Lung (tissue), 12 donors: ENCODE data around the gene CLEC14A. TPM values are rescaled to one million over a fixed set of nuclear protein-coding genes. Genes with fewer than 3 reads are reported as not detected.

Experiments
- ATAC-seq: fragments of 200-7000 bp; cut with Tn5 transposase; one replicate; pipeline ENCODE4 v1.9.1; 2020; ENCODE audit warnings: moderate number of reproducible peaks; ENCODE audit not compliant: insufficient read depth, low FRiP score
- DNase-seq, 3 donors: peaks; one replicate each; pipeline ENCODE4 v3.0.0-alpha.2; 2013 to 2017
- H3K27ac ChIP-seq, 2 donors: one replicate each; pipeline ENCODE4 v1.5.1; 2013; ENCODE audit warnings: mild to moderate bottlenecking in 2 of 2, moderate library complexity in 2 of 2, control low read depth in 1 of 2, inconsistent platforms in 1 of 2, low read depth in 1 of 2, low read length in 1 of 2
- H3K27me3 ChIP-seq, 3 donors: one replicate each; pipeline ENCODE4 v1.5.1; 2013; ENCODE audit warnings: low read length in 2 of 3; ENCODE audit not compliant: control insufficient read depth in 3 of 3, insufficient read depth in 3 of 3
- H3K36me3 ChIP-seq, 4 donors: one replicate each; pipeline ENCODE4 v1.5.1; 2013; ENCODE audit warnings: low read length in 4 of 4, mild to moderate bottlenecking in 1 of 4, moderate library complexity in 1 of 4; ENCODE audit not compliant: control insufficient read depth in 4 of 4, insufficient read depth in 4 of 4
- H3K4me1 ChIP-seq, 5 donors: one replicate each; pipeline ENCODE4 v1.5.1; 2013; ENCODE audit warnings: low read length in 5 of 5, mild to moderate bottlenecking in 2 of 5, moderate library complexity in 1 of 5; ENCODE audit not compliant: control insufficient read depth in 5 of 5, insufficient read depth in 5 of 5
- H3K4me3 ChIP-seq: one replicate; pipeline ENCODE4 v1.5.1; 2013; ENCODE audit warnings: mild to moderate bottlenecking, control low read depth, moderate library complexity
- H3K9ac ChIP-seq, 2 donors: one replicate each; pipeline ENCODE4 v1.5.1; 2013; ENCODE audit warnings: low read length in 2 of 2, control low read depth in 1 of 2; ENCODE audit not compliant: insufficient read depth in 1 of 2
- H3K9me3 ChIP-seq, 4 donors: one replicate each; pipeline ENCODE4 v1.5.1; 2013; ENCODE audit warnings: low read length in 3 of 4, mild to moderate bottlenecking in 1 of 4, moderate library complexity in 1 of 4; ENCODE audit not compliant: control insufficient read depth in 4 of 4, insufficient read depth in 3 of 4
- CTCF ChIP-seq: IDR thresholded peaks from 2 replicates; pipeline ENCODE4 v1.5.1; 2012; ENCODE audit warnings: mild to moderate bottlenecking; ENCODE audit errors: control extremely low read depth, extremely low read depth
- WGBS, 2 donors: extraction: QIAGEN DNeasy Blood & Tissue Kit; methylation state at CpG; one replicate each; pipeline ENCODE4 v1.1.7; 2013; 5-methylcytosine and 5-hydroxymethylcytosine counted together
- polyA plus RNA-seq, 2 donors: library from polyadenylated mRNA; stranded (reverse); fragments of 200-250 nt; gene quantifications; one replicate each; pipeline ENCODE4 v1.2.1, GENCODE V29; 2013
- total RNA-seq, 2 donors: library from RNA; depleted of rRNA in 1 of 2; stranded (reverse); fragments of >200 nt in 1 of 2; gene quantifications; one replicate each; pipeline ENCODE4 v1.2.1, GENCODE V29; 2014 to 2021
- donor health status: control.
- donor health status: control.
- donor health status: Bipolar disorder and iron deficiency.
- donor health status: healthy.
- donor health status: DM: yes; HTN: yes; CAD: no.

The CLEC14A gene
- total and polyA plus RNA-seq, 4 donors = 28.4 to 97.7 (median 83.3) TPM

DNA sequence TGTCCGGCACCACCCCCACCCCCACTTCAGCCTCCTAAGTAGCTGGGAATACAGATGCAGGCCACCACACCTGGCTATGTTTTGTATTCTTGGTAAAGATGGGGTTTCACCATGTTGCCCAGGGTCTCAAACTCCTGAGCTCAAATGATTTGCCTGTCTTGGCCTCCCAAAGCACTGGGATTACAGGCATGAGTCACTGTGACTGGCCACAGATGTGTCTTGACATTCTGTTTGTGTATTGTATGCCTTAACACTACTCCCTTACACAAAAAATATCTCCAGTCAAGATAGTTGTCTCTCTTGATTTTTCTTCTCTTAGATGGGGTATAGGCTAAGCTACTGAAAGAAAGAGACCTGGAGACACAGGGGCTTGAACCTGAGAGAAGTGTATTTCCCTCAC lies 17.6 kb downstream of the CLEC14A start:
- no peak for TF ChIP-seq CTCF
- ATAC-seq (no peak), DNase-seq (no peak)
- H3K4me1 ChIP-seq = no peaks in the 10 kb centered on the region
- H3K27ac ChIP-seq = no peak overlapping the region
- 94 to 96% methylated on average over 1 of the region's 1 CpG for WGBS, 2 donors
- H3K36me3 ChIP-seq = no peaks in the 10 kb centered on the region
- H3K9ac ChIP-seq = no peak overlapping the region
- H3K4me3 ChIP-seq = no peak overlapping the region
- H3K27me3 ChIP-seq = no peaks in the 10 kb centered on the region
- H3K9me3 ChIP-seq = no peaks in the 10 kb centered on the region

DNA sequence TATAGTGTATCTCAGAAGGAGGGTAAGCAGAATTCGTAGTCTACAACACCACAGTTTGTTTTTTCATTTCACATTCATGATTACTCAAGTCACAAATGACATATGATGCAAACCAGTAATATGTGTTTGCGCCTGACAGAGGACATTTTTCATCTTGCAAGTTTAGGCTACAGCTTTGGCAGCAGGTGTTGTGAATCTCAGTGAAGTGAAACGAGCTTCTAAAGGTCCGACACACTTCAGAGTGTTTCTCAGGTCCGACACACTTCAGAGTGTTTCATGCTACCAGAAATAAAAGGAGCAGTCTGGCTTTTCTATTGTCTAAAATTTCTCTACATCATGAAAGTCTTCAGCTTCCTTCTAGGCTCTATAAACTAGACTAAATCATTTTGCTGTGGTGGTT lies 22.7 kb downstream of the CLEC14A start:
- 71 to 85% methylated on average over 5 of the region's 5 CpGs for WGBS, 2 donors
- no peaks in the 10 kb centered on the region for H3K27me3 ChIP-seq
- H3K4me1 ChIP-seq = no peaks in the 10 kb centered on the region
- ATAC-seq = no peak
- no peak overlapping the region for H3K4me3 ChIP-seq
- H3K9me3 ChIP-seq = no peaks in the 10 kb centered on the region
- no peaks in the 10 kb centered on the region for H3K36me3 ChIP-seq
- DNase-seq = no peak
- no peak overlapping the region for H3K9ac ChIP-seq
- no peak overlapping the region for H3K27ac ChIP-seq
- no peak for TF ChIP-seq CTCF

DNA sequence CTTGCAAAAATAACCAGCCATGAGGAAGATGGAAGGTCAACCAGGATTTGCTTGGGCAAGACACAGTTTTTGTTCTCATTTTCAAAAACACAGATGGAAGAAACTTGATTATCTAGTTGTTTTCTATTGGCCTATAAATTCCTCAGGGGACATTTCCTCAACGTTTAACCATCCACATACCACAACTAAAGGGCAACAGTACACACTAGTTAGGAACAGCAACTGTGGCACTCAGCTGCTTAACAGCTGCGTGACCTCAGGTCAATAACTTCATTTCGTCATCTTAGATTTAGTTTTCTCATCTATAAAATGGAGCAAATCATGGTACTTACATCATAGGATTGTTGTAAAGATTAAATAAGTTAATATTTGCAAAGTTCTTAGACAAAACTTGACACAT lies 29.5 kb downstream of the CLEC14A start:
- no peak for TF ChIP-seq CTCF
- Histone ChIP-seq H3K4me1 (peaks cover 0 to 6% (median 0%) of the 10 kb centered on the region in 5 donors), H3K27me3 (no peaks in the 10 kb centered on the region), H3K9me3 (no peaks in the 10 kb centered on the region), H3K27ac (no peak overlapping the region), H3K4me3 (no peak overlapping the region), H3K9ac (no peak overlapping the region), H3K36me3 (no peaks in the 10 kb centered on the region)
- ATAC-seq (no peak), DNase-seq (no peak)
- 70 to 76% methylated on average over 3 of the region's 3 CpGs for WGBS, 2 donors

- 88 to 89% methylated on average over 2 of the region's 2 CpGs for WGBS, 2 donors
- H3K27ac ChIP-seq = no peak overlapping the region
- peaks cover 0 to 6% (median 0%) of the 10 kb centered on the region in 5 donors for H3K4me1 ChIP-seq
- H3K9ac ChIP-seq = no peak overlapping the region
- TF ChIP-seq CTCF = no peak
- no peaks in the 10 kb centered on the region for H3K36me3 ChIP-seq
- DNase-seq (no peak), ATAC-seq (no peak)
- no peak overlapping the region for H3K4me3 ChIP-seq
- H3K27me3 ChIP-seq = no peaks in the 10 kb centered on the region
- no peaks in the 10 kb centered on the region for H3K9me3 ChIP-seq
Measured at GRCh38 chr14:38225946-38226345, 29.9 kb downstream of the CLEC14A start.
